Osteoblast (primary cell): ENCODE measurements around the gene RNF150. TPM values are rescaled to one million over a fixed set of nuclear protein-coding genes. Genes with fewer than 3 reads are reported as not detected.

Experiments used
- DNase-seq: peaks from one replicate; pipeline ENCODE4 v3.0.0; 2011; ENCODE audit warnings: low spot score, mixed read lengths; ENCODE audit not compliant: insufficient read length; ENCODE audit errors: missing footprints
- H2AFZ ChIP-seq: 2 replicates; pipeline ENCODE4 v1.6.0; 2011; ENCODE audit warnings: mild to moderate bottlenecking, low read length
- H3K27ac ChIP-seq: 2 replicates; pipeline ENCODE4 v1.5.1; 2011; ENCODE audit warnings: mild to moderate bottlenecking, low read depth, low read length, moderate library complexity
- H3K27me3 ChIP-seq: 2 replicates; pipeline ENCODE4 v1.6.0; 2012; ENCODE audit warnings: mild to moderate bottlenecking, control low read depth, inconsistent platforms, low read length, moderate library complexity; ENCODE audit not compliant: insufficient read depth
- H3K36me3 ChIP-seq: 2 replicates; pipeline ENCODE4 v1.5.1; 2011; ENCODE audit warnings: mild to moderate bottlenecking, low read length, control low read depth, moderate library complexity; ENCODE audit not compliant: insufficient read depth
- H3K4me1 ChIP-seq: 2 replicates; pipeline ENCODE4 v1.5.1; 2011; ENCODE audit warnings: mild to moderate bottlenecking, low read length, control low read depth, moderate library complexity; ENCODE audit not compliant: insufficient read depth
- H3K4me2 ChIP-seq: 2 replicates; pipeline ENCODE4 v1.6.0; 2011; ENCODE audit warnings: mild to moderate bottlenecking, low read length; ENCODE audit not compliant: insufficient read depth
- H3K4me3 ChIP-seq: fragments of 200-600 bp; sonication (generic); 3 replicates; pipeline ENCODE4 v1.5.1; 2012; ENCODE audit warnings: mild to moderate bottlenecking, low read length, inconsistent platforms; ENCODE audit not compliant: insufficient read depth
- H3K79me2 ChIP-seq: 2 replicates; pipeline ENCODE4 v1.6.0; 2012; ENCODE audit warnings: mild to moderate bottlenecking, low read length, control low read depth, inconsistent platforms; ENCODE audit not compliant: insufficient read depth
- H3K9me3 ChIP-seq: 2 replicates; pipeline ENCODE4 v1.5.1; 2011; ENCODE audit warnings: low read depth, low read length, control low read depth
- H4K20me1 ChIP-seq: 2 replicates; pipeline ENCODE4 v1.6.0; 2012; ENCODE audit warnings: mild to moderate bottlenecking, low read length, control low read depth; ENCODE audit not compliant: insufficient read depth
- CTCF ChIP-seq: IDR thresholded peaks from 2 replicates; pipeline ENCODE4 v1.5.1; 2011; ENCODE audit warnings: mild to moderate bottlenecking, low read depth, low read length, moderate library complexity; ENCODE audit errors: extremely low read depth
- total RNA-seq: library from RNA; depleted of rRNA; stranded (reverse); fragments of >200 nt; gene quantifications from 2 replicates; pipeline ENCODE4 v1.2.3, GENCODE V29; 2012

RNF150 gene
- total RNA-seq, 1 donor = 13.4 TPM

- Histone ChIP-seq H2AFZ (no peak overlapping the region), H3K27ac (peak overlapping the region; percentile 88), H3K79me2 (no peaks in the 10 kb centered on the region), H3K9me3 (peaks cover 3% of the 10 kb centered on the region), H4K20me1 (no peaks in the 10 kb centered on the region), H3K4me1 (peaks cover 19% of the 10 kb centered on the region), H3K4me2 (peak overlapping the region; percentile 25), H3K4me3 (no peak overlapping the region), H3K36me3 (no peaks in the 10 kb centered on the region), H3K27me3 (no peaks in the 10 kb centered on the region)
- DNase-seq = peak; percentile 46
- TF ChIP-seq CTCF = no peak
Measured at GRCh38 chr4:141047228-141047884, 85.9 kb downstream of the RNF150 start.

- peak overlapping the region; percentile 88 for H3K27ac ChIP-seq
- H3K27me3 ChIP-seq = no peaks in the 10 kb centered on the region
- H2AFZ ChIP-seq = no peak overlapping the region
- peak; percentile 52 for DNase-seq
- no peaks in the 10 kb centered on the region for H3K79me2 ChIP-seq
- no peaks in the 10 kb centered on the region for H3K36me3 ChIP-seq
- peak overlapping the region; percentile 16 for H3K4me3 ChIP-seq
- peaks cover 19% of the 10 kb centered on the region for H3K4me1 ChIP-seq
- H3K4me2 ChIP-seq = peak overlapping the region; percentile 68
- no peak for TF ChIP-seq CTCF
- no peaks in the 10 kb centered on the region for H4K20me1 ChIP-seq
- H3K9me3 ChIP-seq = peaks cover 3% of the 10 kb centered on the region
Measured at GRCh38 chr4:141046255-141046654, 87.0 kb downstream of the RNF150 start.

- Histone ChIP-seq H3K4me2 (peak overlapping the region; percentile 68), H3K9me3 (peaks cover under 1% of the 10 kb centered on the region), H3K4me3 (no peak overlapping the region), H3K27me3 (no peaks in the 10 kb centered on the region), H3K79me2 (no peaks in the 10 kb centered on the region), H2AFZ (no peak overlapping the region), H3K4me1 (peaks cover 23% of the 10 kb centered on the region), H3K27ac (peak overlapping the region; percentile 88), H3K36me3 (no peaks in the 10 kb centered on the region), H4K20me1 (no peaks in the 10 kb centered on the region)
- no peak for DNase-seq
- no peak for TF ChIP-seq CTCF
Measured at GRCh38 chr4:141045848-141046247, 87.4 kb downstream of the RNF150 start.

GRCh38 chr4:141041021-141041476, 92.2 kb downstream of the RNF150 start:
- no peak for TF ChIP-seq CTCF
- no peaks in the 10 kb centered on the region for H3K36me3 ChIP-seq
- no peaks in the 10 kb centered on the region for H3K79me2 ChIP-seq
- H3K27ac ChIP-seq = no peak overlapping the region
- H3K9me3 ChIP-seq = no peaks in the 10 kb centered on the region
- H4K20me1 ChIP-seq = no peaks in the 10 kb centered on the region
- H3K27me3 ChIP-seq = no peaks in the 10 kb centered on the region
- H2AFZ ChIP-seq = no peak overlapping the region
- H3K4me2 ChIP-seq = no peak overlapping the region
- no peak overlapping the region for H3K4me3 ChIP-seq
- H3K4me1 ChIP-seq = peaks cover 16% of the 10 kb centered on the region
- no peak for DNase-seq
